Immature natural killer cell (primary cell): ENCODE results near the gene PPA1. TPM values are rescaled to one million over a fixed set of nuclear protein-coding genes. Genes with fewer than 3 reads are reported as not detected.

Experiments
- DNase-seq, 3 donors: peaks; one replicate each; pipeline ENCODE4 v3.0.0; 2022; ENCODE audit warnings: mixed read lengths in 1 of 3
- H3K27ac Mint-ChIP-seq, 6 donors: one replicate each; pipeline ENCODE4 v1.8.0; 2020; ENCODE audit warnings: mixed read lengths in 6 of 6, mild to moderate bottlenecking in 5 of 6, inconsistent platforms in 4 of 6, moderate library complexity in 3 of 6
- H3K27me3 Mint-ChIP-seq, 3 donors: one replicate each; pipeline ENCODE4 v1.8.0; 2020 to 2021; ENCODE audit warnings: low read depth in 3 of 3, mild to moderate bottlenecking in 3 of 3, mixed read lengths in 3 of 3, moderate library complexity in 3 of 3, inconsistent platforms in 1 of 3
- H3K36me3 Mint-ChIP-seq, 3 donors: one replicate each; pipeline ENCODE4 v1.8.0; 2020; ENCODE audit warnings: mixed read lengths in 3 of 3, inconsistent platforms in 2 of 3, mild to moderate bottlenecking in 2 of 3
- H3K4me1 Mint-ChIP-seq, 2 donors: one replicate each; pipeline ENCODE4 v1.8.0; 2020; ENCODE audit warnings: inconsistent platforms in 2 of 2, mild to moderate bottlenecking in 2 of 2, mixed read lengths in 2 of 2, moderate library complexity in 1 of 2
- H3K4me3 Mint-ChIP-seq, 5 donors: one replicate each; pipeline ENCODE4 v1.8.0; 2020; ENCODE audit warnings: mild to moderate bottlenecking in 5 of 5, mixed read lengths in 5 of 5, inconsistent platforms in 3 of 5, moderate library complexity in 3 of 5
- H3K9me3 Mint-ChIP-seq, 6 donors: one replicate each; pipeline ENCODE4 v1.8.0; 2020; ENCODE audit warnings: mild to moderate bottlenecking in 6 of 6, mixed read lengths in 6 of 6, inconsistent platforms in 4 of 6, moderate library complexity in 3 of 6
- polyA plus RNA-seq, 3 donors: library from polyadenylated mRNA; unstranded; fragments of 300-500 nt; fragmentation: Illumina TruSeq; gene quantifications; one replicate each; pipeline ENCODE4 v1.2.3, GENCODE V29; 2021

PPA1 gene
- polyA plus RNA-seq = 100 to 1,000 TPM in 1 of 3 donors, 10 to 100 TPM in 2; 48.2 to 126 (median 77.8) TPM

DNA sequence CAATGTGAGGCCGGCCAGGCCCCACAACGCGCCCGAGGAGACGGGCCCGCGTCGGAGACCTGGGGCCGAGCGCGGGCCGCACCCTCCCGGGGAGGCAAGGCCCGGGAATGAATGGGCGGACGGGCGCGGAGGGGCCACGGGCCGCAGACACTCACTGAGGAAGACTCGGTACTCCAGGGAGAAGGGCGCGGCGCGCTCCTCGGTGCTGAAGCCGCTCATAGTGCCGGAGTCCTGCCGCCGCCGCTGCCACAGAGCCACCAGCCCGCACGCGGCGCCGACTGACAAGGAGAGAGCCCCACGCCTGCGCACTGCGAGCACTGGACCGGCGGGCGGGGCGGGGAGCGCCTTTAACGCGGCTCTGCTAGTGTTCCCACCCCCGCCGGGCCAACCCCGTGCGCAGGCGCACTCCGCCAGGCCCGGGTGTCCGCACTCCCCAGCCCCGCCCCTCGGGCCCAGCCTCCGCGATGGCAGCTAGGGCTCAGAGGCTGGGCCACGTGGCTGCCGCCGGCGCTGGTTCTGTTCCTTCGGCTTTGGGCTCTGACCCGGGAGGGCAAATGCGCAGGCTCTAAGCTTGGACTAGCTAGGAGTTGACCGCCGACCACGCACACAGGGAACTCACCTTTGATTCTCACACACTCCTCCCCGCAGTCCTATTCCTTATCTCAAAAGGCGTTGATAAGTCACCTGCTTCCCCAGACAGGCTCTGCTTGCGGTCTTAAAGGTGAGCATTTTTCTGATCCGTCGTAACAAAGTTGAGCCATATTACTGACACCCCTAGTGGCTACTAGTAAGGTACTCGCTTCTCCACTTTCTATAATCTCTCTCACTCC lies at the start of gene PPA1:
Gene PPA1 (minus strand): TSS at position 321 of the 830 bp plus-strand sequence. CDS start 102 bp downstream, at position 219.
- Mint-ChIP-seq H3K9me3 (no peaks in the 10 kb centered on the region), H3K27ac (peak within 1 kb of the TSS; percentile 59 to 91 (median 79)), H3K4me3 (peak within 1 kb of the TSS; percentile 84 to 92 (median 88)), H3K4me1 (peaks cover 15 to 23% of the 10 kb centered on the region in 2 donors), H3K36me3 (peaks cover 4 to 11% (median 9%) of the 10 kb centered on the region in 3 donors), H3K27me3 (peaks cover 2 to 4% (median 4%) of the 10 kb centered on the region in 3 donors)
- DNase-seq = peak; percentile 99

- Mint-ChIP-seq H3K27me3 (peaks cover 7 to 26% (median 17%) of the 10 kb centered on the region in 3 donors), H3K4me1 (peaks cover 0 to 2% of the 10 kb centered on the region in 2 donors), H3K9me3 (peaks cover 0 to 4% (median 0%) of the 10 kb centered on the region in 6 donors), H3K4me3 (no peak overlapping the region), H3K27ac (no peak overlapping the region), H3K36me3 (peaks cover 0 to 4% (median 0%) of the 10 kb centered on the region in 3 donors)
- DNase-seq = no peak
Observed at GRCh38 chr10:70281609-70282008, 48.4 kb upstream of the PPA1 start.

DNA sequence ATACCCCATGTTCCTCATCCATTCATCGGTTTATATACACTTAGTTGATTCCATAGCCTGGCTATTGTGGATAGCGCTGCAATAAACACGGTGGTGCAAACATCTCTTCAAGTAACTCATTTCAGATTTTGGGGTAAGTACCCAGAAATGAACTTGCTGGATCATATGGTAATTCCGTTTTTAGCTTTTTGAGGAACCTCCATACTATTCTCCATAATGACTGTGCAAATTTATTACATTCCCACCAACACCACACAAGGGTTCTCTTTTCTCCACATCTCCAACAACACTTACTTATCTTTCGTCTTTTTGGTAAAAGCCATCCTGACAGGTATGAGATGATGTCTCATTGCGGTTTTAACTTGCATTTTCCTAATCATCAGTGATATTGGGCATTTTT lies 46.9 kb upstream of the PPA1 start:
- Mint-ChIP-seq H3K36me3 (peaks cover 0 to 4% (median 0%) of the 10 kb centered on the region in 3 donors), H3K4me1 (peaks cover 0 to 2% of the 10 kb centered on the region in 2 donors), H3K27ac (no peak overlapping the region), H3K4me3 (no peak overlapping the region), H3K27me3 (peaks cover 7 to 19% (median 8%) of the 10 kb centered on the region in 3 donors), H3K9me3 (peaks cover 0 to 4% (median 0%) of the 10 kb centered on the region in 6 donors)
- DNase-seq = no peak

DNA sequence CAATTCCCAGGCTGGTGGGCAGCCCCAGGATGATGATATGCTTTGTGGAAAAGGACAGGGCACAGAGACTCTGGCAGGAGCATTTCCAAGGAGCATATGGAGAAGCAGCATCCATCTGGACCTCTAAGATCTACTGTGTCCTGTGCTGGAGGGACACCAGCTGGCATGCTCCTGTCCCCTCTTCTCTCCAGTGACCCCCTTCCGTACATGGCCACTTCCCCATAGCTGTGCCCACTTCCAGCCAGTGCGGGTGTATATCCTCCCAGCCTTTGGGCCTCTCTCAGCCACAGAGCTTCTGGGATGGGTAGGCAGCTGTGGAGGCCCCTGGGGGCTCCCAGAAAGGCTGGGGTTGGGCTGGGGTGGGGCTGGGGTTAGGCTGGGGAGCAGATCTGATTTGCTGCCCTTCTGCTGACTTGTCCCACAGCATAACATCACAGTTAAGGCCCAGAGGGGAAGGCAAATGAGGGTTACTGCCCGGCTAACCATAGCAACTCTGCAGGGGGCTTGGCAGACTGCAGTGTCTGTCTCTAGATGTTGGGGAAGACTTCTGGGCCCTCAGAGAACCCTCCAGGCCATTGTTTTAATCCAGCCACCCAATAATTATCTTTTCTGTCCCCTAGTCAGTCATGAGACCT lies 44.3 kb upstream of the PPA1 start:
- no peak overlapping the region for H3K4me3 Mint-ChIP-seq
- H3K9me3 Mint-ChIP-seq = no peaks in the 10 kb centered on the region
- peaks cover 2 to 7% (median 4%) of the 10 kb centered on the region in 3 donors for H3K27me3 Mint-ChIP-seq
- DNase-seq = no peak
- no peak overlapping the region for H3K27ac Mint-ChIP-seq
- H3K4me1 Mint-ChIP-seq = peaks cover 6 to 7% of the 10 kb centered on the region in 2 donors
- no peaks in the 10 kb centered on the region for H3K36me3 Mint-ChIP-seq

DNA sequence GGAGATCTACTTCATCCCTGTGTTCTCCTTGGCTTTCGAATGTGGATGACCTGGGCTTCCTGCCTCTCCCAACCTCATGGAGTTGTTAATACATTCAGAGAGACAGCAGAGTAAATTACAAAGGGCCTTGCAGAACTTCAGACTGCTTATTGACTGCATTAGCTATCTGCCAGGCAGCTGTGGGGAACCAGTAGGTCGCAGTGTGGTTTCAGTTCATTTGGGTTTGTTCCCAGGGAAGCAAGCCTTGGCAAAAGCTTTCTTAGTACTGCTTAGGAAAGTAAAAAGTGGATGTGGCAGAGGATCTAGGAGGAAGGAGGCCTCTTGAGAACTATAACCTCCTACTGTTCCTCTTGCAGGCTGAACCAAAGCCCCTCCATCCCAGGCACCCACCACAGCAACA lies 41.4 kb upstream of the PPA1 start:
- no peaks in the 10 kb centered on the region for H3K36me3 Mint-ChIP-seq
- H3K27me3 Mint-ChIP-seq = peaks cover 0 to 3% (median 2%) of the 10 kb centered on the region in 3 donors
- H3K4me3 Mint-ChIP-seq = no peak overlapping the region
- H3K9me3 Mint-ChIP-seq = no peaks in the 10 kb centered on the region
- H3K27ac Mint-ChIP-seq = no peak overlapping the region
- no peak for DNase-seq
- peaks cover 8 to 9% of the 10 kb centered on the region in 2 donors for H3K4me1 Mint-ChIP-seq

GRCh38 chr10:70272925-70273316 lies 39.7 kb upstream of the PPA1 start:
- Mint-ChIP-seq H3K27ac (no peak overlapping the region), H3K36me3 (no peaks in the 10 kb centered on the region)

GRCh38 chr10:70271996-70272924 lies 39.0 kb upstream of the PPA1 start:
- H3K27ac Mint-ChIP-seq = peak overlapping the region in 1 of 6 donors; percentile 30
- H3K4me1 Mint-ChIP-seq = peaks cover 8 to 9% of the 10 kb centered on the region in 2 donors
- H3K27me3 Mint-ChIP-seq = peaks cover 0 to 2% (median 2%) of the 10 kb centered on the region in 3 donors
- H3K36me3 Mint-ChIP-seq = no peaks in the 10 kb centered on the region
- H3K9me3 Mint-ChIP-seq = no peaks in the 10 kb centered on the region
- no peak for DNase-seq
- peak overlapping the region in 1 of 5 donors; percentile 5 for H3K4me3 Mint-ChIP-seq

More at GRCh38 chr10:70272925-70273316, 39.7 kb upstream of the PPA1 start:
- H3K4me3 Mint-ChIP-seq = peak overlapping the region in 2 of 5 donors; percentile 5 to 10
- peaks cover 0 to 2% (median 2%) of the 10 kb centered on the region in 3 donors for H3K27me3 Mint-ChIP-seq
- H3K4me1 Mint-ChIP-seq = peaks cover 8 to 9% of the 10 kb centered on the region in 2 donors
- H3K9me3 Mint-ChIP-seq = no peaks in the 10 kb centered on the region
- DNase-seq = peak; percentile 15 to 30 (median 16)

DNA sequence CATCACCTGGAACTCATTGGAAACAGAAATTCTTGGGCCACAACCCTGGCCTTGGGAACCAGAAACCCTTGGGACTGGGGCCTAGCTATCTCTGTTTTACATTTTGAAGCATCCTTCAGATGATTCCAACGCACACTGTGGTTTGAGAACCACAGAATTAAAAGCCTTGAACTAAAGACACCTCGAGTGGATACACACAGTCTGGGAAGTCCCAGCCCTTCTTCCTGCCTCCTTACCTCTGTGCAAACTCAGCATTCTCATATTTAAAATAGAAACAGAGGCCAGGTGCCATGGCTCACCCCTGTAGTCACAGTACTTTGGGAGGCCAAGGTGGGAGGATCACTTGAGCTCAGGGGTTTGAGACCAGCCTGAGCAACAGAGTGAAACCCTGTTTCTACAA lies 37.7 kb upstream of the PPA1 start:
- Mint-ChIP-seq H3K4me1 (peaks cover 8 to 9% of the 10 kb centered on the region in 2 donors), H3K4me3 (no peak overlapping the region), H3K36me3 (no peaks in the 10 kb centered on the region), H3K27ac (no peak overlapping the region), H3K9me3 (peaks cover 0 to 1% (median 0%) of the 10 kb centered on the region in 6 donors), H3K27me3 (peaks cover 0 to 4% (median 2%) of the 10 kb centered on the region in 3 donors)
- DNase-seq = no peak

DNA sequence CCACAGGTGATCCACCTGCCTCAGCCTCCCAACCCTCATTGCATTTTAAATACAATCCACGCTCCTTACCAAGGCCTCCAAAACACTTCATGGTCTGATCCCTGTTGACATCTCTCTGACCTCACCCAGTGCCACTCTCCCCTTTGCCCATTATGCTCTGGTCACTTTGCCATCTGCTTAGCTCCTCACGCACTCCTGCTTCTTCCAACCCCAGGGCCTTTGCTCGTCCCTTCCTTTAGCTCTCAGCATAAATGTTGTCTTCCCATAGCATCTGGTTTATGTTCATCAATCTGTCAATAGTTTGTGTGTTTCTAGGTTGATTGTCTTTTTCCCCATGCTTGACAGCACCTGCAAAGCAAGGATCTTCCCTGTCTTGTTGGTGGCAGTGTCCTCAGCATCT lies 36.5 kb upstream of the PPA1 start:
- Mint-ChIP-seq H3K4me3 (no peak overlapping the region), H3K27ac (no peak overlapping the region), H3K27me3 (peaks cover 0 to 4% (median 2%) of the 10 kb centered on the region in 3 donors)

GRCh38 chr10:70268376-70268775 lies 35.1 kb upstream of the PPA1 start:
- Mint-ChIP-seq H3K27ac (no peak overlapping the region), H3K36me3 (no peaks in the 10 kb centered on the region), H3K9me3 (peaks cover 0 to 2% (median 0%) of the 10 kb centered on the region in 6 donors), H3K27me3 (peaks cover 2 to 4% (median 4%) of the 10 kb centered on the region in 3 donors), H3K4me1 (peaks cover 8 to 9% of the 10 kb centered on the region in 2 donors), H3K4me3 (no peak overlapping the region)
- DNase-seq = no peak

More for the DNA sequence above, 36.5 kb upstream of the PPA1 start:
- Mint-ChIP-seq H3K9me3 (peaks cover 0 to 2% (median 0%) of the 10 kb centered on the region in 6 donors), H3K36me3 (no peaks in the 10 kb centered on the region), H3K4me1 (peaks cover 8 to 9% of the 10 kb centered on the region in 2 donors)
- no peak for DNase-seq

GRCh38 chr10:70267161-70267933 lies 34.1 kb upstream of the PPA1 start:
- H3K4me3 Mint-ChIP-seq = no peak overlapping the region
- H3K36me3 Mint-ChIP-seq = no peaks in the 10 kb centered on the region
- DNase-seq = no peak
- H3K4me1 Mint-ChIP-seq = peaks cover 0 to 1% of the 10 kb centered on the region in 2 donors
- peaks cover 2 to 4% (median 4%) of the 10 kb centered on the region in 3 donors for H3K27me3 Mint-ChIP-seq
- peaks cover 0 to 2% (median 0%) of the 10 kb centered on the region in 6 donors for H3K9me3 Mint-ChIP-seq
- no peak overlapping the region for H3K27ac Mint-ChIP-seq

DNA sequence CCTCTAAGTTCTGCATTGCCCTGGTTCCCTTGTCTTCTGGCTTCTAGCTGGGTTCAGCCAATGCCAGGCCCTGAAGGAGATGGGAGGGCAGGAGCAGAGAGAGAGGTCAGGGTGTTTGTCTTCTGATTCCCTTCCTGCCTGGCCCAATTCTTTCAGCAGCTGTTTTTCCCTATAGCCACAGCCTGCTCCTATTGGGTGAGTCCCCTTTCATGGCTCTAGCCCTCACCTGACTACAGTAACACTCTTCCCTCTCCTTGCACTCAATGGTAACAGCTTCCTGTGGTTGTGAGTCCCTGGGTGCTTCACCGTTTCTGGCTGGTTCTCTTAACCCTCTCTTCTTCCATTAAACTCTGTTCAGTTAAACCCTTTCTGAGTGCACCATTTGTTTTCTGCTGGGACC lies 33.5 kb upstream of the PPA1 start:
- DNase-seq = no peak
- Mint-ChIP-seq H3K4me1 (no peaks in the 10 kb centered on the region), H3K27ac (no peak overlapping the region), H3K27me3 (peaks cover 2 to 5% (median 2%) of the 10 kb centered on the region in 3 donors), H3K9me3 (peaks cover 0 to 2% (median 0%) of the 10 kb centered on the region in 6 donors), H3K36me3 (no peaks in the 10 kb centered on the region), H3K4me3 (no peak overlapping the region)
